Stomach (tissue), 9 donors: ENCODE results near the gene C16orf92. TPM values are rescaled to one million over a fixed set of nuclear protein-coding genes. Genes with fewer than 3 reads are reported as not detected.

Experiments
- DNase-seq, 2 donors: peaks; one replicate each; pipeline versions ENCODE4 v3.0.0 to v3.0.0-alpha.2; 2013 to 2019
- H3K27ac ChIP-seq, 5 donors: fragments of 200-600 bp in 4 of 5; sonication (generic) in 4 of 5; one replicate each; pipeline ENCODE4 v1.5.1; 2013 to 2019; ENCODE audit warnings: mild to moderate bottlenecking in 1 of 5, moderate library complexity in 1 of 5
- H3K27me3 ChIP-seq, 3 donors: fragments of 200-600 bp; sonication (generic); one replicate each; pipeline ENCODE4 v1.5.1; 2017 to 2019; ENCODE audit warnings: mixed run types in 1 of 3
- H3K36me3 ChIP-seq, 4 donors: fragments of 200-600 bp; sonication (generic); 1 replicate in 3 of 4; 2 replicates in 1 of 4; pipeline ENCODE4 v1.5.1; 2016 to 2019
- H3K4me1 ChIP-seq, 4 donors: fragments of 200-600 bp; sonication (generic); one replicate each; pipeline ENCODE4 v1.5.1; 2016 to 2019
- H3K4me3 ChIP-seq, 4 donors: fragments of 200-600 bp; sonication (generic) in 3 of 4; one replicate each; pipeline ENCODE4 v1.5.1; 2016 to 2019; ENCODE audit warnings: mild to moderate bottlenecking in 1 of 4
- H3K9me3 ChIP-seq, 4 donors: fragments of 200-600 bp; sonication (generic); one replicate each; pipeline ENCODE4 v1.5.1; 2016 to 2019
- EP300 ChIP-seq: sonication (generic); formaldehyde crosslinking; IDR thresholded peaks from one replicate; pipeline ENCODE4 v1.6.1; 2017; ENCODE audit warnings: antibody characterized with exemption
- POLR2A ChIP-seq, 4 donors: fragments of 450-650 bp; IDR thresholded peaks; one replicate each; pipeline ENCODE4 v1.6.1; 2016; ENCODE audit warnings: antibody characterized with exemption in 4 of 4, control low read depth in 2 of 4, mild to moderate bottlenecking in 1 of 4, moderate library complexity in 1 of 4
- POLR2AphosphoS5 ChIP-seq, 3 donors: sonication (generic); formaldehyde crosslinking; IDR thresholded peaks; one replicate each; pipeline ENCODE4 v1.6.1; 2016; ENCODE audit warnings: antibody characterized with exemption in 3 of 3
- WGBS, 5 donors: extraction: QIAGEN DNeasy Blood & Tissue Kit in 3 of 5; methylation state at CpG; one replicate each; pipeline versions ENCODE4 v1.1.5 to v1.1.7; 2013 to 2018; 5-methylcytosine and 5-hydroxymethylcytosine counted together
- intact Hi-C: fragments of 100-400 bp; cut with DNase I; formaldehyde crosslinking; loops from one replicate; pipeline ENCODE4 v1.15.1; 2023; ENCODE audit warnings: low total_unique reads
- polyA plus RNA-seq, 3 donors: library from polyadenylated mRNA; stranded (reverse); fragments of 200-250 nt; gene quantifications; one replicate each; pipeline ENCODE4 v1.2.3, GENCODE V29; 2013
- total RNA-seq, 5 donors: library from RNA; depleted of rRNA; stranded (reverse); fragments of >200 nt; gene quantifications; one replicate each; pipeline versions ENCODE4 v1.1.0 to v1.2.3, GENCODE V29; 2014 to 2016
- TF ChIP-seq, protein P1 (sequence below), 7 experiments: fragments of 450-650 bp in 4 of 7; fragments of 200-600 bp in 3 of 7; sonication (generic) in 3 of 7; IDR thresholded peaks; one replicate each; pipeline ENCODE4 v1.5.1; 2016 to 2019; ENCODE audit warnings: antibody characterized with exemption in 7 of 7, control low read depth in 2 of 7, mild to moderate bottlenecking in 1 of 7
- donor health status: healthy with polysubstance abuse.
- donor health status: Bipolar disorder and iron deficiency.
- donor health status: healthy.

The C16orf92 gene
- total and polyA plus RNA-seq, 8 donors, result not detected

- WGBS, 5 donors, result 88 to 100% (median 93%) methylated on average over 2 to 5 of the region's 5 CpGs
- no peaks in the 10 kb centered on the region for H3K27me3 ChIP-seq
- H3K9me3 ChIP-seq, result no peaks in the 10 kb centered on the region
- TF ChIP-seq POLR2AphosphoS5 (IDR thresholded peaks at IDR 0.05), result no peak
- TF ChIP-seq, protein P1, sequence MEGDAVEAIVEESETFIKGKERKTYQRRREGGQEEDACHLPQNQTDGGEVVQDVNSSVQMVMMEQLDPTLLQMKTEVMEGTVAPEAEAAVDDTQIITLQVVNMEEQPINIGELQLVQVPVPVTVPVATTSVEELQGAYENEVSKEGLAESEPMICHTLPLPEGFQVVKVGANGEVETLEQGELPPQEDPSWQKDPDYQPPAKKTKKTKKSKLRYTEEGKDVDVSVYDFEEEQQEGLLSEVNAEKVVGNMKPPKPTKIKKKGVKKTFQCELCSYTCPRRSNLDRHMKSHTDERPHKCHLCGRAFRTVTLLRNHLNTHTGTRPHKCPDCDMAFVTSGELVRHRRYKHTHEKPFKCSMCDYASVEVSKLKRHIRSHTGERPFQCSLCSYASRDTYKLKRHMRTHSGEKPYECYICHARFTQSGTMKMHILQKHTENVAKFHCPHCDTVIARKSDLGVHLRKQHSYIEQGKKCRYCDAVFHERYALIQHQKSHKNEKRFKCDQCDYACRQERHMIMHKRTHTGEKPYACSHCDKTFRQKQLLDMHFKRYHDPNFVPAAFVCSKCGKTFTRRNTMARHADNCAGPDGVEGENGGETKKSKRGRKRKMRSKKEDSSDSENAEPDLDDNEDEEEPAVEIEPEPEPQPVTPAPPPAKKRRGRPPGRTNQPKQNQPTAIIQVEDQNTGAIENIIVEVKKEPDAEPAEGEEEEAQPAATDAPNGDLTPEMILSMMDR (IDR thresholded peaks at IDR 0.05), result no peak
- TF ChIP-seq EP300, result no peak
- no peak for TF ChIP-seq POLR2A (IDR thresholded peaks at IDR 0.05)
- H3K4me3 ChIP-seq, result no peak overlapping the region
- peaks cover 87 to 100% (median 100%) of the 10 kb centered on the region in 4 donors for H3K36me3 ChIP-seq
- no peak overlapping the region for H3K27ac ChIP-seq
- H3K4me1 ChIP-seq, result peaks cover 0 to 6% (median 0%) of the 10 kb centered on the region in 4 donors
- intact Hi-C loops, result no loop called here
- DNase-seq, result no peak
These were observed 36.1 kb upstream of the C16orf92 start for GRCh38 chr16:29986931-29987330.

- intact Hi-C loops, result no loop called here
- no peak overlapping the region for H3K4me3 ChIP-seq
These were observed 35.5 kb upstream of the C16orf92 start for GRCh38 chr16:29987371-29988085.

GRCh38 chr16:29988346-29989075 lies 34.5 kb upstream of the C16orf92 start:
- TF ChIP-seq EP300, result no peak
- TF ChIP-seq, protein P1 (IDR thresholded peaks at IDR 0.05), result no peak
- TF ChIP-seq POLR2AphosphoS5 (IDR thresholded peaks at IDR 0.05), result no peak
- TF ChIP-seq POLR2A (IDR thresholded peaks at IDR 0.05), result no peak
- Histone ChIP-seq H3K4me1 (peaks cover 0 to 10% (median 0%) of the 10 kb centered on the region in 4 donors), H3K27ac (no peak overlapping the region), H3K36me3 (peaks cover 86 to 100% (median 99%) of the 10 kb centered on the region in 4 donors), H3K9me3 (no peaks in the 10 kb centered on the region), H3K27me3 (no peaks in the 10 kb centered on the region), H3K4me3 (no peak overlapping the region)
- intact Hi-C loops, result no loop called here
- DNase-seq, result no peak
- WGBS, 5 donors, result 81 to 87% (median 86%) methylated on average over 16 to 17 of the region's 17 CpGs

More at GRCh38 chr16:29987371-29988085, 35.5 kb upstream of the C16orf92 start:
- H3K27me3 ChIP-seq, result no peaks in the 10 kb centered on the region
- TF ChIP-seq POLR2A (IDR thresholded peaks at IDR 0.05) (no peak), EP300 (no peak)
- no peak overlapping the region for H3K27ac ChIP-seq
- H3K36me3 ChIP-seq, result peaks cover 86 to 100% (median 99%) of the 10 kb centered on the region in 4 donors
- no peaks in the 10 kb centered on the region for H3K9me3 ChIP-seq
- 86 to 96% (median 92%) methylated on average over 18 to 35 of the region's 35 CpGs for WGBS, 5 donors
- DNase-seq, result no peak
- peaks cover 0 to 6% (median 0%) of the 10 kb centered on the region in 4 donors for H3K4me1 ChIP-seq

DNA sequence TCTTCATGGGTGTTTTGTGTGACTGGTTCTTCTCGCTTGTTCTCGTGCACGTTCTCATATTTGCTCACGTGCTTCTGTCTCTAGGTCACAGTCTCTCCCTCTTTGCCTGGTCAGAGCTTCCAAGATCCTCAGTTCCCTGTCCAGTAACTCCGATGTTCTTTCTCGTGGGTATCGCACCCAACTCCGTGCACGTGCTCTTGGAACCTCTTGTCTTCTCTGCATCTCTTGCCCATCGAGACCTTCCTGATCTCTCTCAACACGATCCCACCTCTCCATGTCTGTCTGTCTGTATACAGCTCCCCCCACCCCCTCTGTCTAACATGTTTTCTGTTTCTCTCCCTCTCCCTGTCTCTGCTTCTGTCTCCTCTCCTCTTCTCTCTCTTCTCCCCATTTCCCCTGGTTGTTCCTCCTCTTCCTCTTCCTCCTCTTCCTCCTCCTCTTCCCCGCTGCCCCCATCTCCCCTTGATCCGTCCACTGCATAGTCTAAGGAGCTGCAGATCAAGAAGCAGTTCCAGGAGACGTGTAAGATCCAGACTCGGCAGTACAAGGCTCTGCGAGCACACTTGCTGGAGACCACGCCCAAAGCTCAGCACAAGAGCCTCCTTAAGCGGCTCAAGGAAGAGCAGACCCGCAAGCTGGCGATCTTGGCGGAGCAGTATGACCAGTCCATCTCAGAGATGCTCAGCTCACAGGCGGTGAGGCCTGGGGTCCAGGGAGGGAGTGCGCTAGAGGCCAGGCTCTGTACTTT lies 33.7 kb upstream of the C16orf92 start:
- WGBS, 5 donors, result 60 to 70% (median 67%) methylated on average over 21 to 23 of the region's 23 CpGs
- H3K36me3 ChIP-seq, result peaks cover 82 to 97% (median 96%) of the 10 kb centered on the region in 4 donors
- H3K4me3 ChIP-seq, result no peak overlapping the region
- intact Hi-C loops, result no loop called here
- DNase-seq, result peak in 1 of 2 donors; percentile 65
- peaks cover 2 to 17% (median 5%) of the 10 kb centered on the region in 4 donors for H3K4me1 ChIP-seq
- TF ChIP-seq EP300 (no peak), POLR2A (IDR thresholded peaks at IDR 0.05) (no peak), POLR2AphosphoS5 (IDR thresholded peaks at IDR 0.05) (no peak)
- H3K9me3 ChIP-seq, result no peaks in the 10 kb centered on the region
- no peaks in the 10 kb centered on the region for H3K27me3 ChIP-seq
- peak overlapping the region in 1 of 5 donors; percentile 44 for H3K27ac ChIP-seq

- TF ChIP-seq EP300 (no peak), POLR2AphosphoS5 (IDR thresholded peaks at IDR 0.05) (no peak), POLR2A (IDR thresholded peaks at IDR 0.05) (no peak)
- TF ChIP-seq, protein P1 (IDR thresholded peaks at IDR 0.05), result no peak
- intact Hi-C loops, result no loop called here
- peak overlapping the region in 1 of 5 donors; percentile 44 for H3K27ac ChIP-seq
- no peaks in the 10 kb centered on the region for H3K9me3 ChIP-seq
- DNase-seq, result peak in 1 of 2 donors; percentile 59
- H3K4me1 ChIP-seq, result peaks cover 9 to 25% (median 13%) of the 10 kb centered on the region in 4 donors
- no peak overlapping the region for H3K4me3 ChIP-seq
- H3K27me3 ChIP-seq, result no peaks in the 10 kb centered on the region
- peaks cover 74 to 90% (median 88%) of the 10 kb centered on the region in 4 donors for H3K36me3 ChIP-seq
- 46 to 69% (median 65%) methylated on average over 2 of the region's 2 CpGs for WGBS, 5 donors
These were observed 33.0 kb upstream of the C16orf92 start for GRCh38 chr16:29990034-29990433.
